GM23248 (cell line): ENCODE results near the gene NCR2.

Experiments used
- EZH2 ChIP-seq: fragments of 200-600 bp; sonication (generic); IDR thresholded peaks from 2 replicates; pipeline ENCODE4 v1.6.1; 2018; ENCODE audit warnings: antibody characterized with exemption, mild to moderate bottlenecking; ENCODE audit not compliant: insufficient read depth, poor library complexity, severe bottlenecking
- EZH2phosphoT487 ChIP-seq: fragments of 200-600 bp; sonication (generic); IDR thresholded peaks from 2 replicates; pipeline ENCODE4 v1.6.1; 2018; ENCODE audit warnings: antibody characterized with exemption, moderate library complexity, mild to moderate bottlenecking, low read depth; ENCODE audit not compliant: insufficient read depth

DNA sequence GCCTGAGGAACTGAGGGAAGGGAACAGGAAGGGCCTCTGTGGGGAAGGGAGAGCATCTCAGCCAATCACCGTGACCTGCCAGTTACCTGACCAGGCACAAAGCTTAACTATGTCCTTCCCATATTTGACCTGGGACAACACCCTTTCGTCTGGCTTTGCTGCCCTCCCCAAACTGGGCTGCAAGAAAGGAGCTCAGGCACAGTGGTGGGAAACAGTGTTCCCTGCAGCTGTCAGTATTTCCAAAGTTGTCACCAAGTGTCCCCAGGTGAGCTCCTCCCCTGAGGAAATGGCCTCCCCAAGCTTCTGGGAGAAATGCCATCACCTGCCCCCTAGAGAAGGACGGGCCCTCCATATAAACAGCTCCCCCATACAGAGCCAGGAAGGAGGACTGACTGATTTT is 17.9 kb downstream of the NCR2 start:
- no peak for TF ChIP-seq EZH2
- TF ChIP-seq EZH2phosphoT487, result no peak
